AG09319 (cell line): ENCODE measurements around the gene MAGOH.

Experiments
- DNase-seq: peaks from one replicate; pipeline ENCODE4 v3.0.0-alpha.2; 2010; ENCODE audit warnings: low read depth; ENCODE audit errors: extremely low read depth
- CTCF ChIP-seq: IDR thresholded peaks from 2 replicates; pipeline ENCODE4 v1.5.1; 2011; ENCODE audit warnings: low read depth, mild to moderate bottlenecking, inconsistent platforms, low read length, moderate library complexity

The MAGOH gene

GRCh38 chr1:53203466-53203865 is 34.9 kb downstream of the MAGOH start:
- no peak for TF ChIP-seq CTCF
- no peak for DNase-seq

DNA sequence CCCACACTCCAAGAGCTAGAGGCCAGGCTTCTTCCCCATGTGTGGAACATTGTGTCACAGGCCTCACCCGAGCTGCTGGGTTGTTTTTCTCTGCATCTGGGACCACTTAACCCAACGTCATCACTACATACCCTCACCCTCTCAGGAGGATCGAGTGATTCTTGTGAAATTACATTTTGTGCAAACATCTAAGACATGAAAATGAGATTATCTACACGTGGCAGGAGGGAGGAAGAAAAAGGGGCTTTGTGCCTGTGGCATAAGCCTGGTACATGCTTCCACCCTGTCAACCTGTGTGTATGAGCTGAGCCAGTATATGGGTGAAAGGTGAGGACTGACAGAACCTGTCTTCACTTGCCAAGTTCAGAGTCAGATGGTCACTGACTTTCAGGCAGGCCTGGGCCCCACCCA is 40.1 kb downstream of the MAGOH start:
- DNase-seq = peak; percentile 75
- no peak for TF ChIP-seq CTCF

GRCh38 chr1:53197291-53198200 is 40.8 kb downstream of the MAGOH start:
- no peak for DNase-seq
- no peak for TF ChIP-seq CTCF

DNA sequence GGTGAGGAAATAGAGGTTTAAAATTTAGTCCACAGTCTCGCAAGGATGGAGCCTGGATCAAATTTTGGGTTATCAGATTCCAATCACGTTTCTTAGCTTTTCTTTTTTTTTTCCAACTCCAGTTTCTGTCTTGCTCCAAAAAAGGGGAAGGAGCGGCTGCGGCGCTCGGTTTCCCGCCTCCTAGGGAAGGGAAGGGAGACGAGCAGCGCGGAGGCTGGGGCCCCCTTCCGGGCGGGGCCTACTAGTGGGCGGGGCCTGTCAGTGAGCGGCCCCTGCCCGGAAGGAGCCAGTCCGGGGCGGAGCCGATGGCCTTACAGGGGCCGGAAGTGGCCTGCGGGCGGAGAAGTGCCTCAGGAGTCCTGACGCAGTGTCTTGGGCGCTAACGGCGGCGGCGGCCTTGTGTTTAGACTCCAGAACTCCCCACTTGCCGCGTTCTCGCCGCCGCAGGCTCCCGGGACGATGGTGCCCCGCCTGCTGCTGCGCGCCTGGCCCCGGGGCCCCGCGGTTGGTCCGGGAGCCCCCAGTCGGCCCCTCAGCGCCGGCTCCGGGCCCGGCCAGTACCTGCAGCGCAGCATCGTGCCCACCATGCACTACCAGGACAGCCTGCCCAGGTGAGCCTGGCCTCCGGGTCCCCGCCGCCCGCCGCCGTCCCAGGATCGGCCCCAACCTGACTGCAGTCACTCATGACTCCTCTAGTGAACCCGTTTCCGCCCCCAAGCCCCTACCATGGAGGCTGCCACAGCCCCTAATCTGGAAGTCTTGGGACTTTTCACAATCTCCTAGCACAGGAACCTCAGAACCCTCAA is 41.6 kb downstream of the MAGOH start, which contains the start of gene CPT2:
CPT2 (plus strand) TSS at position 340 of the 806 bp plus-strand sequence; CDS start at position 460, 120 bp downstream.
- DNase-seq = peak; percentile 83
- no peak; the same call in 1 of the 2 replicates for TF ChIP-seq CTCF

DNA sequence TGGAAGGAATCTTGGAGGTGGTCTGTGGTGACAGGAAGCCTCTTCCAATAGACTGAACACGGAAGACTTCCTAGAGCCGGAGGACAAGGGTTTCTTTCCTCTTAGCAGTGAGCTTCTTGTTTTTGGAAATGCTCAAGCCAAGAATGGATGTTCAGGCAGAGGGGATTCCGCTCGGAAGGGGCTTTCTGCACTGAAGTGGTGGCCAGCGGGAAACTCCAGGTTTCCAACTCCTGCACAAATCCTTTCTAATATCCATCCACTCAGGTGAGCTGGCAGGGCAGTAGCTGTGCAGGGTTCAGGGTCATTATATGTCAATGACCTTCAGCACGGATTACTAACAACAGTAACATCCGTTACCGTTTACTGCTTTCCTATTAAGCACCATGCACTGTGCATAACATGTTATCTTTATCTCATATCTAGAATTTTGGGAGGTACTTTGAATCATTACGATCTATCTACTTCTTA is 42.3 kb downstream of the MAGOH start:
- TF ChIP-seq CTCF = no peak

GRCh38 chr1:53195246-53196016 is 42.9 kb downstream of the MAGOH start:
- no peak for DNase-seq
- no peak for TF ChIP-seq CTCF

More for the DNA sequence above, 42.3 kb downstream of the MAGOH start:
- no peak for DNase-seq
